HG03045 (cell line): ENCODE measurements around the gene HRH1.
"Not testable (repeated sequence)": the region's sequence is repeated elsewhere in the genome, so short reads cannot be mapped to it uniquely, and the experiment has no call there.

Experiments
- ATAC-seq: cut with Tn5 transposase; IDR thresholded peaks from one replicate; pipeline ENCODE4 v1.9.1; 2021; ENCODE audit warnings: mild to moderate bottlenecking, moderate library complexity; ENCODE audit not compliant: unreplicated experiment

The HRH1 gene

GRCh38 chr3:11140713-11141104 is 13.6 kb upstream of the HRH1 start:
- ATAC-seq, result no peak

DNA sequence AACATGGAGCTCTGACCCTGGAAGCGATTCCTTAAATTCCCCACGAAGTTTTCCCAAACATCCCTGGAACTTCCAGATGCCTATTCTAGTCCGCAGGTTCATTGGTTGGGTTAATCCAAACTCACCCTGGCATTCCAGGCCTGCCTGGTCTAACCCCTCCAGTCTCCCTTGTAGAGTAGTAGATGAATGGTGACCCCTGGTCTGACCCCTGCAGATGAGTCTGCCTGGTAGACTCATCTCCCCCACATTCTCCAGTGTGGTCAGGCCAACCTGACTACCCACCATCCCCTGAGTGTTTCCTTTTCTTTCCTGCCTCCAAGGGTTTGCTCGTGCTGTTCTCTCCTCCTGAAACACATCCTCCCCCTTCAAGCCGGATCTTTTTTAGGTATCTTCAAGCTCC is 10.8 kb upstream of the HRH1 start:
- no peak for ATAC-seq

GRCh38 chr3:11144996-11145395 is 9.3 kb upstream of the HRH1 start:
- ATAC-seq, result no peak

DNA sequence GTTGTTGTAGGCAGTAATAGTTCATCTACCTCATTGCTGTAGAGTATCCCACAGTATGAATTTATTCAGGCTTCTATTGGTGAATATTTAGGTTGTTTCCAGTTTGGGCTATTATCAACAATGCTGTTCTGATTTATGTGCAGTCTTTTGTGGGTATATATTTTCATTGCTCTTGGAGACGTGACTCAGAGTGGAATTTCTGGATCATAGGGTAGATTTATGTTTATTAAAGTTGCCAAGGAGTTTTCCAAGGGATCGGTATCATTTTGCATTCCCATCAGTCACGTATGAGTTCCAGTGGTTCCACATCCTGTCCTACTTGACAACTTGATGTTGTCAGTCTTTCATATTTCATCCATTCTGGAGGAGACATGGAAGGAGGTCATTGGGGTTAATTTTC is 8.4 kb upstream of the HRH1 start:
- ATAC-seq, result no peak

- no peak for ATAC-seq
Observed at GRCh38 chr3:11146773-11147660, 7.3 kb upstream of the HRH1 start.

DNA sequence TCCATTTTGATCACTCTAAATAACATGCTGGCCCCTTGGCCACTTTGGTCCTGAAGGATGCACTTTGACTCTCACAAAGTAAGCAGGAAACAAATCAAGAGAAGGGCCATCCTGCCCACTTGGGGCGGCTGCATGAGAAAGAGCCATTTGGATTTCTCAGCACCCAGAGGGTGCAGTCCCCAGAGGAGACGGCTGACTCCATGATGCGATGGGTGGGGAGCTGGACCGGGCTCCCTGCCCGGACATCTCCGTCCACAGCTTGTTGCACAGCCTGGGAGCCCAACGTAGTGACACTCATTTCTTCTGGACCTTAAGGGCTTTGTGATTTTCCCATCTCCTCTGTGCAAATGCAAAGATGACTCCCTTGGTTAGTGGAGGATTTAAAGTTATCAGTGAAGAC is 4.0 kb upstream of the HRH1 start:
- no peak for ATAC-seq

DNA sequence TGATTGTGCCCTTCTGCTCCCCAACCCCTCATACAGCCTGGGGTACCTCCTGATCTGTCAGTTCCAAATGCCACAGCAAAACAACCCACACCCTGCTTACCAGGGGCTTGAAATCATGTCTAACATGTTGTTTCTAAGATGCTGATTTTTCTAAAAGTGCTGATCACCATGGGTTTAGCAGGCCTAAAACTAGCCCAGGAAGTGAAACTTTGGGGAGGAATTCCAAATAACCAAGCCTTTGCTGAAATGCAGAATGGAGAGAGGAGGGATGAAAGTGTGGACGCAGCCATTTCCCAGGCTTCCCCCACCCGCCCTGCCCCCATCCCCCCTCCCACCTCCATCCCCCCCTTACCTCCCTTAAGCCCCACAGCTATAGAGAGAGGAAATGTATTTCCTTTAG is 2.0 kb upstream of the HRH1 start:
- no peak for ATAC-seq

DNA sequence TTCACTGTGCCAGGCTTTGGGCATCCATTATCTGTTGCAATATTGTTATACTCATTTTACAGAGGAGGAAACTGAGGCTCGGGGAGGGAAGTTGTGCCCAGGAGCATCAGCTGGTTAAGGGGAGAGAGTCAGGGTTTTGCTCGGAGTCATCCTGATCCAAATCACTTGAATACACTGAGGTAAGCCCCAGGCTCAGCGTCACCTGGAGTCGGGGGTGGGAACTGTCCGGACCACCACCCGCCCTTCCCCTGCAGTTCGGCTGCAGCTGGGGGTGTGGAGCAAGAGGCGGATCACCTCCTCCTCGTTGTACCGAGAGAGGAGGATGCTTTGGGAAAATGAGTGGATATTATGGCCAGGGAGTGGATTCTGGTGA is 646 bp downstream of the HRH1 start:
- no peak for ATAC-seq

DNA sequence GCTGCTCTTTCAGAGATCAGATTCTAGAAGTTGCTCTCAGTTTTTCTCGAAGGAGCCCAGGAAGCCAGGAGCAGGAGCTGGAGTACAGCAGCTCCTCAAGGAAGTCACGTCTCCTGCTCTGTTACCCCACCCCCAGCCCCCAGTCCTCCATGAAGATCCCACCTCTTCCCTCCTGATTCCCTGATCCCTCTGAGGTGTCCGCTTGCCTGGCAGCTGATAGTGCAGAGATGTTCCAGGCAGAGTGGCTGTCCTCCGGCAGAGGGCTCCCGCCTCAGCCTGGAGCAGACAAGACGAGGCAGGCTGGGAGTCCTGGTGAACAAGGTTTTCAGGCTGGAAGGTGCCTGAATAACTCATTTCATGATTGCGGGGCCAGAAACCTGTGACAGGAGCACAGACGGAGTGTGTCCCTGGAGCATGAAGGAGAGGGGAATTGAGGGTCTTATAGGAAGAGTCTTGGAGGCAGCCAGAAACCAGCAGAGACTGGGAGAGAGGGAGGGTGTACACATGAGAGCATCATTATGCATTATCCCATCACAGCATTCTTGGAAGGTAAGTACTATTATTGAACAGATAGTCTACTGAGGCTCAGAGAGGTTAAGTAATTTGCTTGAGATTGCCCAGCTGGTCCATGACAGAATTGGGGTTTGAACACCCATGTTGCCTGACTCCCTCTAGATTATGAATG is 1.2 kb downstream of the HRH1 start:
- no peak for ATAC-seq

- no peak for ATAC-seq
Observed at GRCh38 chr3:11156026-11156410, 1.7 kb downstream of the HRH1 start.

DNA sequence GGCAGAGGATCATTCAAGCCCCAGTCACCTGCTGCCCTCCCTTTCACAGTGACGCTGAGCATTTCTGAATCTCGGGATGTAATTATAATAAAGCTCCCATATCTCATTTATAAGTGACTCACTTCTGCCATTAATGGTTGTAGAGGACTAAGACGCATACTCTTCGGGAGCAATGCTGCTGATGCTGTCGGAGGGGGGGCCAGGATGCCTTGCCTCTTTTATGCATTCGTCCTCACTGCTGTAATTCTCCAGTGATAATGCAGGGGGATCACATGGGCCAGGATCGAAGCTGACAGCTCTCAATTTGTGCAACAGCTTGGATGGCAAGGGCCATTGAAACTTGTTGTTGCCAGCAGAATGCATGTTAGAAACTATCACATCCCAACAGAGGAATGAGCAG is 3.1 kb downstream of the HRH1 start:
- ATAC-seq, result no peak

GRCh38 chr3:11159421-11159904 is 5.2 kb downstream of the HRH1 start:
- ATAC-seq, result no peak

DNA sequence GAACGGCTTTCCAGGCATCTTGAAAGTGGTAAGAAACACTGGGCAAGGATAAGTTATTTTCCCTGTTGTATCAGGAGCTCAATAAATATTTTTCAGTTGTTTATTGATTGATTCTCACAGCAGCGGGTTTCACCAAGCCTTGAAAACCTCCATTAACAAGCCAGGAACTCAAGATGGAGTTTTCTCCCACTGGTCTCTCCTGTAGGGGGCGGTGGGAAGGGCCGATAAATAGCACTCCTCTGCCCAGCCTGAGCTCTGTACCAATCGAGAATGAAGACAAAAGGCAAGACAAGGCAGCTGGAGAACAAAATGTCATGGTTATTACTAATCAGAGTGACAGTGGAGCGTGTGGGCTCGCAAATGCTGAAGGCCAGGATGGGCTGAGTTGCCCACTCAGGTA is 7.4 kb downstream of the HRH1 start:
- no peak for ATAC-seq

- ATAC-seq, result no peak
Observed at GRCh38 chr3:11162401-11163345, 8.4 kb downstream of the HRH1 start.

GRCh38 chr3:11164607-11165006 is 10.3 kb downstream of the HRH1 start:
- no peak for ATAC-seq

- no peak for ATAC-seq
Observed at GRCh38 chr3:11165476-11165875, 11.2 kb downstream of the HRH1 start.

DNA sequence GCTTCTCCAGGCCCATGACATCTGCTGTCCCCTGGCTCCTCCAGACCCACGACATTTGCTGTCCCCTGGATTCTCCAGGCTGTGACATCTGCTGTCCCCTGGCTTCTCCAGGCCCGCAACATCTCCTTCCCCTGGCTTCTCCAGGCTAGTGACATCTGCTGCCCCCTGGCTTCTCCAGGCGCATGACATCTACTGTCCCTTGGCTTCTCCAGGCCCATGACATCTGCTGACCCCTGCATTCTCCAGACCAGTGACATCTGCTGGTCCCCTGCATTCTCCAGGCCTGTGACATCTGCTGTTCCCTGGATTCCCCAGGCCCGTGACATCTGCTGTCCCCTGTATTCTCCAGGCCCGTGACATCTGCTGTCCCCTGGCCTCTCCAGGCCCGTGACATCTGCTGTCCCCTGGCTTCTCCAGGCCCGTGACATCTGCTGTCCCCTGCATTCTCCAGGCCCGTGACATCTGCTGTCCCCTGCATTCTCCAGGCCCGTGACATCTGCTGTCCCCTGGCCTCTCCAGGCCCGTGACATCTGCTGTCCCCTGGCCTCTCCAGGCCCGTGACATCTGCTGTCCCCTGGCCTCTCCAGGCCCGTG is 12.6 kb downstream of the HRH1 start:
- ATAC-seq, result not testable (repeated sequence)

- no peak for ATAC-seq
Observed at GRCh38 chr3:11167590-11167989, 13.3 kb downstream of the HRH1 start.

- ATAC-seq, result no peak
Observed at GRCh38 chr3:11168406-11168805, 14.1 kb downstream of the HRH1 start.

GRCh38 chr3:11168881-11169805 is 14.8 kb downstream of the HRH1 start:
- ATAC-seq, result no peak
